HCT116 (cell line): ENCODE data around the gene APOD. TPM values are rescaled to one million over a fixed set of nuclear protein-coding genes. Genes with fewer than 3 reads are reported as not detected.

ENCODE experiments used
- ATAC-seq: fragments of 200-7000 bp; cut with Tn5 transposase; 2 replicates; pipeline ENCODE4 v1.9.1; 2020; ENCODE audit warnings: mild to moderate bottlenecking, moderate library complexity
- BruUV-seq: library from RNA; stranded (reverse); fragments of 400-500 nt; replicated peaks from 2 replicates; lab custom pipeline; 2021; lab: Mats Ljungman, UMichigan
- CTCF ChIA-PET: fragments of 300-600 bp; sonication (Branson Sonifier 250); formaldehyde crosslinking; loops from one replicate; lab custom pipeline; 2021; ENCODE audit warnings: antibody characterized with exemption; lab: Charles Lee
- POLR2A ChIA-PET: fragments of 300-600, 350-600 bp; sonication (Branson Sonifier 250); formaldehyde crosslinking; loops from one replicate; lab custom pipeline; 2021; ENCODE audit warnings: antibody characterized with exemption; lab: Charles Lee
- RAD21 ChIA-PET, 2 experiments: fragments of 300-600 bp; sonication (Branson Sonifier 250); formaldehyde crosslinking; loops; one replicate each; lab custom pipeline; 2023; ENCODE audit warnings: low total read pairs in 2 of 2; ENCODE audit not compliant: uncharacterized antibody in 2 of 2, unreplicated experiment in 2 of 2, low non-redundant PET in 1 of 2; lab: Charles Lee
- DNase-seq: peaks from one replicate; pipeline ENCODE4 v3.0.0-alpha.2; 2010; ENCODE audit warnings: low read depth, low spot score
- H2AFZ ChIP-seq: fragments of 200-600 bp; shearing (Covaris generic), sonication (generic); 2 replicates; pipeline ENCODE4 v1.6.1; 2017; ENCODE audit warnings: low read depth, mixed run types, mixed read lengths, antibody characterized with exemption, low read length; ENCODE audit not compliant: poor library complexity, severe bottlenecking
- H3K27ac ChIP-seq: 2 replicates; pipeline ENCODE4 v1.5.1; 2012; ENCODE audit warnings: low read depth, low read length
- H3K27me3 ChIP-seq: fragments of 200-600 bp; sonication (generic); 2 replicates; pipeline ENCODE4 v1.6.1; 2016; ENCODE audit warnings: mixed run types, low read length, mixed read lengths; ENCODE audit not compliant: insufficient read depth
- H3K36me3 ChIP-seq, 2 experiments: fragments of 200-500 bp in 1 of 2; fragments of 200-600 bp in 1 of 2; sonication (Bioruptor generic) in 1 of 2; sonication (generic) in 1 of 2; 2 replicates each; pipeline versions ENCODE4 v1.5.1 to v1.6.1; 2014 to 2016; ENCODE audit warnings: low read length in 2 of 2, inconsistent platforms in 1 of 2, mixed read lengths in 1 of 2, mixed run types in 1 of 2; ENCODE audit not compliant: insufficient read depth in 2 of 2, control insufficient read depth in 1 of 2
- H3K4me1 ChIP-seq, 2 experiments: fragments of 200-600 bp in 1 of 2; sonication (generic) in 1 of 2; 2 replicates each; pipeline versions ENCODE4 v1.5.1 to v1.6.1; 2012 to 2017; ENCODE audit warnings: low read length in 2 of 2, inconsistent platforms in 1 of 2, mild to moderate bottlenecking in 1 of 2, mixed read lengths in 1 of 2, mixed run types in 1 of 2, moderate library complexity in 1 of 2; ENCODE audit not compliant: insufficient read depth in 2 of 2, control insufficient read depth in 1 of 2
- H3K4me2 ChIP-seq: fragments of 200-600 bp; sonication (generic); 2 replicates; pipeline ENCODE4 v1.6.1; 2017; ENCODE audit warnings: mixed run types, low read length, mixed read lengths
- H3K4me3 ChIP-seq, 2 experiments: fragments of 200-600 bp in 1 of 2; sonication (generic) in 1 of 2; replicated peaks in 1 of 2; 2 replicates each; pipeline ENCODE4 v1.5.1; 2011 to 2016; ENCODE audit warnings: low read length in 2 of 2, control low read depth in 1 of 2, low read depth in 1 of 2, mild to moderate bottlenecking in 1 of 2, mixed read lengths in 1 of 2, mixed run types in 1 of 2
- H3K79me2 ChIP-seq: fragments of 200-600 bp; sonication (generic); 2 replicates; pipeline ENCODE4 v1.6.1; 2017; ENCODE audit warnings: mild to moderate bottlenecking, mixed run types, low read length, moderate library complexity, mixed read lengths; ENCODE audit not compliant: insufficient read depth
- H3K9ac ChIP-seq: fragments of 200-600 bp; sonication (generic); 2 replicates; pipeline ENCODE4 v1.6.1; 2016; ENCODE audit warnings: low read length, mixed read lengths
- H3K9me2 ChIP-seq: fragments of 200-600 bp; sonication (generic), shearing (Covaris generic); 2 replicates; pipeline ENCODE4 v1.6.1; 2017; ENCODE audit warnings: mixed run types, mild to moderate bottlenecking, moderate library complexity; ENCODE audit not compliant: insufficient read depth
- H3K9me3 ChIP-seq, 2 experiments: fragments of 200-500 bp in 1 of 2; fragments of 200-600 bp in 1 of 2; sonication (Bioruptor generic) in 1 of 2; sonication (generic) in 1 of 2; 2 replicates each; pipeline ENCODE4 v1.6.1; 2014 to 2017; ENCODE audit warnings: low read length in 2 of 2, mixed read lengths in 2 of 2, inconsistent platforms in 1 of 2, low read depth in 1 of 2, mild to moderate bottlenecking in 1 of 2, mixed run types in 1 of 2, moderate library complexity in 1 of 2; ENCODE audit not compliant: control insufficient read depth in 1 of 2, insufficient read depth in 1 of 2
- H4K20me1 ChIP-seq: fragments of 200-600 bp; sonication (generic), shearing (Covaris generic); 2 replicates; pipeline ENCODE4 v1.6.1; 2017; ENCODE audit warnings: mixed run types, mild to moderate bottlenecking, moderate library complexity; ENCODE audit not compliant: insufficient read depth
- CBX3 ChIP-seq: IDR thresholded peaks from 2 replicates; pipeline ENCODE4 v1.6.1; 2012; ENCODE audit warnings: low read depth
- CEBPB ChIP-seq: IDR thresholded peaks from 2 replicates; pipeline ENCODE4 v1.6.1; 2012; ENCODE audit warnings: low read depth
- CTCF ChIP-seq, 3 experiments: fragments of 200-600 bp in 1 of 3; sonication (generic) in 1 of 3; IDR thresholded peaks in 2 of 3; conservative IDR thresholded peaks in 1 of 3; 2 replicates each; pipeline ENCODE4 v1.5.1; 2012 to 2017; ENCODE audit warnings: low read depth in 2 of 3, low read length in 2 of 3, antibody characterized with exemption in 1 of 3, borderline replicate concordance in 1 of 3, control low read depth in 1 of 3, mild to moderate bottlenecking in 1 of 3, mixed read lengths in 1 of 3, mixed run types in 1 of 3, moderate library complexity in 1 of 3; ENCODE audit not compliant: insufficient read depth in 1 of 3
- EGR1 ChIP-seq: IDR thresholded peaks from 2 replicates; pipeline ENCODE4 v1.6.1; 2012; ENCODE audit warnings: low read depth
- EZH2phosphoT487 ChIP-seq: fragments of 200-600 bp; IDR thresholded peaks from 2 replicates; pipeline ENCODE4 v1.6.1; 2018; ENCODE audit warnings: antibody characterized with exemption, borderline replicate concordance
- FOSL1 ChIP-seq: IDR thresholded peaks from 2 replicates; pipeline ENCODE4 v1.6.1; 2012; ENCODE audit warnings: low read depth
- JUND ChIP-seq: IDR thresholded peaks from 2 replicates; pipeline ENCODE4 v1.6.1; 2012
- POLR2A ChIP-seq: IDR thresholded peaks from 2 replicates; pipeline ENCODE4 v1.7.0; 2011; ENCODE audit warnings: borderline replicate concordance; ENCODE audit not compliant: insufficient read depth, insufficient read length; ENCODE audit errors: extremely low read depth
- POLR2AphosphoS5 ChIP-seq: IDR thresholded peaks from 2 replicates; pipeline ENCODE4 v1.6.1; 2011; ENCODE audit warnings: mild to moderate bottlenecking, low read depth, low read length, moderate library complexity
- RAD21 ChIP-seq: IDR thresholded peaks from 2 replicates; pipeline ENCODE4 v1.6.1; 2012; ENCODE audit warnings: low read depth, mild to moderate bottlenecking
- SIN3A ChIP-seq: IDR thresholded peaks from 2 replicates; pipeline ENCODE4 v1.6.1; 2012; ENCODE audit warnings: low read depth
- SRF ChIP-seq: IDR thresholded peaks from 2 replicates; pipeline ENCODE4 v1.6.1; 2012; ENCODE audit warnings: low read depth
- TCF7L2 ChIP-seq: IDR thresholded peaks from 2 replicates; pipeline ENCODE4 v1.7.0; 2011; ENCODE audit warnings: borderline replicate concordance, inconsistent platforms; ENCODE audit not compliant: insufficient read depth, insufficient read length; ENCODE audit errors: extremely low read depth
- YY1 ChIP-seq: IDR thresholded peaks from 2 replicates; pipeline ENCODE4 v1.6.1; 2011; ENCODE audit warnings: low read length, low read depth, moderate library complexity, mild to moderate bottlenecking; ENCODE audit not compliant: insufficient replicate concordance; ENCODE audit errors: extremely low read depth
- intact Hi-C: fragments of 100-400 bp; cut with micrococcal nuclease; formaldehyde crosslinking; loops from 2 replicates; pipeline ENCODE4 v1.10.0; 2022
- total RNA-seq: library from RNA; stranded (reverse); gene quantifications from one replicate; pipeline ENCODE4 v1.2.1, GENCODE V29; 2021; ENCODE audit not compliant: unreplicated experiment
- TF ChIP-seq, protein P1 (sequence below): IDR thresholded peaks from 2 replicates; pipeline ENCODE4 v1.6.1; 2012; ENCODE audit warnings: low read depth

APOD gene
- total RNA-seq, 1 experiment from 2014 or later: 0.76 TPM

DNA sequence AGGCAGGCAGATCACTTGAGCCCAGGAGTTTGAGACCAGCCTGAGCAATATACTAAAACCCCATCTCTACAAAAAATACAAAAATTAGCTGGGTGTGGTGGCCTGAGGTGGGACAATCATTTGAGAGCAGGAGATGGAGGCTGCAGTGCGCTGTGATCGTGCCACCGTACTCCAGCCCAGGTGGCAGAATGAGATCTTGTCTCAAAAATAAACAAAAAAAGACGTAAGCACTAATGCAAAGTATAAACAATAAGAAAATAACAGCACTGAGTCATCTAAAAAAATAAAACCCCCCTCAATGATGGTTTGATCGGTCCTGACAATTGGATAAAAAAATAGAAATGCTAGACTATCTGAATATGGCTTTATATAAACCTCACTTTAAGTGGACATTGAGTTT is 44.3 kb downstream of the APOD start:
- POLR2A ChIA-PET: no interaction called here
- Histone ChIP-seq H3K4me2 (no peak overlapping the region), H3K27me3 (no peaks in the 10 kb centered on the region)
- intact Hi-C loops: no loop called here
- TF ChIP-seq FOSL1: no peak
- TF ChIP-seq SIN3A: no peak
- TF ChIP-seq JUND: no peak
- no peak for TF ChIP-seq TCF7L2
- TF ChIP-seq POLR2A: no peak
- no peak for TF ChIP-seq EGR1
- TF ChIP-seq POLR2AphosphoS5: no peak
- no peak for TF ChIP-seq EZH2phosphoT487
- TF ChIP-seq CBX3: no peak
- no peak for TF ChIP-seq SRF
- TF ChIP-seq CEBPB: no peak
- no peak for TF ChIP-seq CTCF (IDR thresholded peaks at IDR 0.05 in 2 of 3, conservative IDR thresholded peaks at IDR 0.05 in 1 of 3; ENCODE audit: borderline replicate concordance in 1 of 3, insufficient read depth in 1 of 3, low read depth in 2 of 3, low read length in 2 of 3)
- TF ChIP-seq RAD21: no peak
- no peak for TF ChIP-seq YY1
- TF ChIP-seq, protein P1, sequence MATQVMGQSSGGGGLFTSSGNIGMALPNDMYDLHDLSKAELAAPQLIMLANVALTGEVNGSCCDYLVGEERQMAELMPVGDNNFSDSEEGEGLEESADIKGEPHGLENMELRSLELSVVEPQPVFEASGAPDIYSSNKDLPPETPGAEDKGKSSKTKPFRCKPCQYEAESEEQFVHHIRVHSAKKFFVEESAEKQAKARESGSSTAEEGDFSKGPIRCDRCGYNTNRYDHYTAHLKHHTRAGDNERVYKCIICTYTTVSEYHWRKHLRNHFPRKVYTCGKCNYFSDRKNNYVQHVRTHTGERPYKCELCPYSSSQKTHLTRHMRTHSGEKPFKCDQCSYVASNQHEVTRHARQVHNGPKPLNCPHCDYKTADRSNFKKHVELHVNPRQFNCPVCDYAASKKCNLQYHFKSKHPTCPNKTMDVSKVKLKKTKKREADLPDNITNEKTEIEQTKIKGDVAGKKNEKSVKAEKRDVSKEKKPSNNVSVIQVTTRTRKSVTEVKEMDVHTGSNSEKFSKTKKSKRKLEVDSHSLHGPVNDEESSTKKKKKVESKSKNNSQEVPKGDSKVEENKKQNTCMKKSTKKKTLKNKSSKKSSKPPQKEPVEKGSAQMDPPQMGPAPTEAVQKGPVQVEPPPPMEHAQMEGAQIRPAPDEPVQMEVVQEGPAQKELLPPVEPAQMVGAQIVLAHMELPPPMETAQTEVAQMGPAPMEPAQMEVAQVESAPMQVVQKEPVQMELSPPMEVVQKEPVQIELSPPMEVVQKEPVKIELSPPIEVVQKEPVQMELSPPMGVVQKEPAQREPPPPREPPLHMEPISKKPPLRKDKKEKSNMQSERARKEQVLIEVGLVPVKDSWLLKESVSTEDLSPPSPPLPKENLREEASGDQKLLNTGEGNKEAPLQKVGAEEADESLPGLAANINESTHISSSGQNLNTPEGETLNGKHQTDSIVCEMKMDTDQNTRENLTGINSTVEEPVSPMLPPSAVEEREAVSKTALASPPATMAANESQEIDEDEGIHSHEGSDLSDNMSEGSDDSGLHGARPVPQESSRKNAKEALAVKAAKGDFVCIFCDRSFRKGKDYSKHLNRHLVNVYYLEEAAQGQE: no peak
- TF ChIP-seq, all 23 proteins: peak for 0
- DNase-seq (no peak), ATAC-seq (no peak)
- Histone ChIP-seq H2AFZ (no peak overlapping the region), H3K4me3 (no peak overlapping the region), H3K36me3 (0 out of 4 replicates have a peak, but pooled peaks cover 0 to 3% of the 10 kb centered on the region in 2 experiments), H3K9ac (no peak overlapping the region), H3K79me2 (peaks cover 75% of the 10 kb centered on the region), H3K9me2 (no peaks in the 10 kb centered on the region), H3K27ac (no peak overlapping the region), H4K20me1 (no peaks in the 10 kb centered on the region), H3K4me1 (peaks cover 5 to 18% of the 10 kb centered on the region in 2 experiments; a peak in 3 of 4 replicates), H3K9me3 (no peaks in the 10 kb centered on the region)
- CTCF ChIA-PET: no interaction called here
- BruUV-seq: no TSS peak
- RAD21 ChIA-PET: no interaction called here
